VCaP (cell line): ENCODE data around the gene FHAD1.

ENCODE experiments used
- H3K27ac ChIP-seq: fragments of 450-650 bp; 2 replicates; pipeline ENCODE4 v1.5.1; 2017
- TF ChIP-seq, protein P1 (sequence below): fragments of 450-650 bp; conservative IDR thresholded peaks from 2 replicates; pipeline ENCODE4 v1.5.1; 2017; ENCODE audit warnings: mild to moderate bottlenecking, moderate library complexity

The FHAD1 gene

DNA sequence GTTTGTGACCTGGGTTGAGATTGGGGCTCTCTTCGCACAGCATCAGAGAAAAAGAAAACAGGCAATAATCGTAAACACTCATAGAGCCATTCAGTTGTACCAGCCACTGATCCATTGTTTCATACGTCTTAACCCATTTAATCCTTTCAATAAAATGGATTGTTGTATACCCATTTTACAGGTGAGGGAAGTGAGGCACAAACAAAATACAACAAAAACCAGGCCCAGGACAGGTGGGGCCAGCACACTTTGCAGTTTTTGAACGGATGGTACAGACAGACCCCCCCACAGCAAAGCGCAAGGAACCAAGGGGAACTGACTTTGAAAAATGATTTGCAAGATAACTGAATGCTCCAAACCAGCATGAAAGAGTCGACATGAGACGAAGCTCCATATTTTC, 4.3 kb upstream of the FHAD1 start:
- TF ChIP-seq, protein P1, sequence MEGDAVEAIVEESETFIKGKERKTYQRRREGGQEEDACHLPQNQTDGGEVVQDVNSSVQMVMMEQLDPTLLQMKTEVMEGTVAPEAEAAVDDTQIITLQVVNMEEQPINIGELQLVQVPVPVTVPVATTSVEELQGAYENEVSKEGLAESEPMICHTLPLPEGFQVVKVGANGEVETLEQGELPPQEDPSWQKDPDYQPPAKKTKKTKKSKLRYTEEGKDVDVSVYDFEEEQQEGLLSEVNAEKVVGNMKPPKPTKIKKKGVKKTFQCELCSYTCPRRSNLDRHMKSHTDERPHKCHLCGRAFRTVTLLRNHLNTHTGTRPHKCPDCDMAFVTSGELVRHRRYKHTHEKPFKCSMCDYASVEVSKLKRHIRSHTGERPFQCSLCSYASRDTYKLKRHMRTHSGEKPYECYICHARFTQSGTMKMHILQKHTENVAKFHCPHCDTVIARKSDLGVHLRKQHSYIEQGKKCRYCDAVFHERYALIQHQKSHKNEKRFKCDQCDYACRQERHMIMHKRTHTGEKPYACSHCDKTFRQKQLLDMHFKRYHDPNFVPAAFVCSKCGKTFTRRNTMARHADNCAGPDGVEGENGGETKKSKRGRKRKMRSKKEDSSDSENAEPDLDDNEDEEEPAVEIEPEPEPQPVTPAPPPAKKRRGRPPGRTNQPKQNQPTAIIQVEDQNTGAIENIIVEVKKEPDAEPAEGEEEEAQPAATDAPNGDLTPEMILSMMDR: no peak

DNA sequence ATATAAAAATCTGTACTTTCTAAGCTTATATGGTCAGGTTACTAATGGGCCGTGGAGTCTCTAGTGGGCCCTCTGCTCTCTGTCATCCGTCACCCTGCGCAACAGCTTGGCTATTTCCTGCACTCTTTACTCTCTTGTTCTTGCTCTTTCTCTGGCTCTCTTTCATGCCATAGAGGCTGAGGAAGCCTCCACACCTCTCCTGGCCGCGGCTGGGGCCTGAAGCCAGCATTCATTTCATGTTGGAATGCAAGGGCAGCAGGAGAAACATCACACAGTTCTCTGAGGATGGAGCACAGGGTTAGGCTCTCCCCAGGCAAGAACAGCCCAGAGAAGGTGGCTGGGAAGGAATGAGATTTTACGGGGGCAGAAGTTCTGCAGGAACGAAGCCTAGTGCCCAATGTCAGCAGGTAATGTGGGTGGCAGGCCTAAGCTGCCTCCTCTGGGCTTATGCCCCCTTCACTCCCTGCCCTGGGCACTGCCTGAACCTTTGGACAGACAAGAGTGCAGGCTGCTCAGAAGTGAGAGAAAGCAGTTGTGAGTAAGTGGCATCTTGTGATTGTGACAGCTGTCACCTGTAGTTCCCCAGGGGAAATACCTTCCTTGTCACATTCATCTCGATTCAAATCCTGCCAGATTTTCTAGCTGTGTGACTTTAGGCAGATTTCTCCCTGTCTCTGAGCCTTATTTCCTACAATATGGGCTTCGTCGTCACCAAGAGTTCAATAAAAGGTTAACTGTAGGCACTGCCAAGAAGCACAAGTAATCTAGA, 3.6 kb upstream of the FHAD1 start:
- TF ChIP-seq, protein P1: no peak
- H3K27ac ChIP-seq: no peak overlapping the region

More for the DNA sequence above, 4.3 kb upstream of the FHAD1 start:
- H3K27ac ChIP-seq: no peak overlapping the region

DNA sequence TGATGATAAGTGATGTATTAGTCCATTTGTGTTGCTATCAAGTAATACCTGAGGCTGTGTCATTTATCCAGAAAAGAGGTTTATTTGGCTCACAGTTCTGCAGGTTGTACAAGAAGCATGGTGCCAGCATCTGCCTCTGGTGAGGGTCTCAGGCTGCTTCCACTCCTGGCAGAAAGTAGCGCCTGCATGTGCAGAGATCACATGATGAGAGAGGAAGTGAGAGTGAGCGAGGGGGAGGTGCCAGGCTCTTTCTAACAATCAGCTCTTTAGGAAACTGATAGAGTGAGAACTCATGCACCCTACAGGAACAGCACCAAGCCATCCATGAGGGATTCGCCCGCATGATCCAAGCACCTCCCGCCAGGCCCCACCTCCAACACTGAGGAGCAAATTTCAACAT, 2.2 kb upstream of the FHAD1 start:
- TF ChIP-seq, protein P1: no peak
- H3K27ac ChIP-seq: no peak overlapping the region

DNA sequence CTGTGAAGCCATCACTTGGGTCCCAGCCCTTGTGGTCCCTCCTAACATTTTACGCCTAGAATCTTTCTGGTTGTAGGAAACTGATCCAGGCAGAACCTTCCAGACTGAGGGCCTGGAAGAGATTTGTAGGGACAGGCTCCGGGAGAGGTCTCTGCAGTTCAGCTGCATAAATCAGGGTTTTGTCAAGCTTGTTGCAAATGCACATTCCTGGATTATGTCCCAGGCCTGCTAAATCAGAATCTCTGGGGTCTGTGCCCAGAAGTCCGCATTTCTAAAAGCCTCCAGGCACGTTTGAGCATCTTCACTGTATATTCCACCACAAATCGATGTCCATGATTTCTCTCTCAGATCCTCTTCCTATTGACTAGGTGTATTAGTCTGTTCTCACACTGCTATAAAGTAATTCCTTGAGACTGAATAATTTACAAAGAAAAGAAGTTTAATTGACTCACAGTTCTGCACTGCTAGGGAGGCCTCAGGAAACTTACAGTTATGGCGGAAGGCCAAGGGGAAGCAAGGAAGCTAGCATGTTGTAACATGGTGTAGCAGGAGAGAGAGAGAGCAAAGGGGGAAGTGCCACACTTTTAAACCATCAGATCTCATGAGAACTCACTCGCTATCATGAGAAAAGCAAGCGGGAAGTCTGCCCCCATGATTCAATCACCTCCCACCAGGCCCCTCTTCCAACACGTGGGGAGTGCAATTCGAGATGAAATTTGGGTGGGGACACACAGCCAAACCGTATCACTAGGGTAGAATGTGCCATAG, 1.2 kb upstream of the FHAD1 start:
- no peak overlapping the region for H3K27ac ChIP-seq
- TF ChIP-seq, protein P1: no peak

DNA sequence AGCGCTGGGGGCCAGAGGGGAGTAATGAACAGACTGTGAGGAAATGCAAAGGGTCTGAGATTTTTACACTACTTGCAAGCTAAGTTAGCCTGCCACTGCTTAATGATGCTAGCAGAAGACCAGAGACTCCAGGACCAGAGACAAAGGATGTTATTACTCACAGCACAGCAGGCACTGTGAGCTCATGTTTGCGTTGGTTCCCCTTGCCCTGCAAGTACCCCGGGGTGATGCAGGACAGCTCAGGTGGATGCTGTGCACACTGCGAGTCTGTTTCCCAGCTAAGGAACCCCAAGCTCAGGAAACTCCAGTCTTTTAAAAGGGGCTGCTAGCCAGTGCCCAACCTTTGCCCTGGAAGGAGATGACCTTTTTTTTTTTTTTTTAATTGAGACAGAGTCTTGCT, 1.2 kb downstream of the FHAD1 start:
- no peak overlapping the region for H3K27ac ChIP-seq
- TF ChIP-seq, protein P1: no peak

DNA sequence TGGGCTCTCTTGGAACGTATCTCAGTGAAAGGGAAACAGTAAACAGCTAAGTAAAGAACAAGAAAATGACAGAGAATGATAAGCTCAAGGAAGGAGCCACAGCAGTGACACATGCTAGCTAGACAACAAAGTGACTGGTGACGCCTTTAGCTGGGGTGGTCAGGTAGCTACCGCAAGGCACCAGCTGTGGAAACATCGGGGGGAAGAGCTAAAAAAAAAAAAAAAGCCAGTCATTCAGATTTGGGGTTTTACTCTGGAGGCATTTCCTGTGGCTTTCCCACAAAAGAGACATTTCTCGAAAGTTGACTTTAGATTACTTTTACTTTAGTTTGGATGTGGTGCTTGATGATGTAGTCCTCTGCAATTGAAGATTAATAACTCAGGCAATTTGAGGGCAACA, 2.1 kb downstream of the FHAD1 start:
- no peak overlapping the region for H3K27ac ChIP-seq
- TF ChIP-seq, protein P1: no peak
